T-cell (primary cell): ENCODE results near the gene ANKRD65. TPM values are rescaled to one million over a fixed set of nuclear protein-coding genes. Genes with fewer than 3 reads are reported as not detected.
A peak's percentile ranks its signal among the peaks of the same experiment; 100 is the strongest.
"Not testable (repeated sequence)": the region's sequence is repeated elsewhere in the genome, so short reads cannot be mapped to it uniquely, and the experiment has no call there.

ENCODE experiments used
- ATAC-seq, 4 experiments: fragments of 200-7000 bp in 3 of 4; fragments of 150-1000 bp in 1 of 4; cut with Tn5 transposase; replicated peaks in 1 of 4; 1 replicate in 3 of 4; 2 replicates in 1 of 4; pipeline ENCODE4 v1.10.0; 2021; ENCODE audit warnings: moderate library complexity in 3 of 4, mild to moderate bottlenecking in 2 of 4, moderate number of reproducible peaks in 1 of 4
- CTCF ChIA-PET, 2 donors: fragments of 300-600 bp; sonication (Branson Sonifier 250); formaldehyde crosslinking; loops; one replicate each; lab custom pipeline; 2022; ENCODE audit warnings: antibody characterized with exemption in 2 of 2; lab: Charles Lee
- POLR2A ChIA-PET, 2 donors: fragments of 300-600 bp; sonication (Branson Sonifier 250); formaldehyde crosslinking; loops; one replicate each; lab custom pipeline; 2022; ENCODE audit warnings: antibody characterized with exemption in 2 of 2; lab: Charles Lee
- DNase-seq, 35 experiments: peaks; one replicate each; pipeline versions ENCODE4 v3.0.0 to v3.0.0-alpha.2; 2013 to 2023
- H3K27ac ChIP-seq: one replicate; pipeline ENCODE4 v1.5.1; 2013; ENCODE audit warnings: low read length
- H3K27me3 ChIP-seq, 2 experiments: replicated peaks in 1 of 2; 1 replicate in 1 of 2; 2 replicates in 1 of 2; pipeline versions ENCODE4 v1.6.1 to v1.7.0; 2013; ENCODE audit warnings: low read length in 1 of 2, mixed read lengths in 1 of 2; ENCODE audit not compliant: control insufficient read depth in 2 of 2, insufficient read depth in 2 of 2; ENCODE audit errors: extremely low read depth in 1 of 2
- H3K36me3 ChIP-seq, 2 donors: 1 replicate in 1 of 2; 2 replicates in 1 of 2; pipeline versions ENCODE4 v1.6.1 to v1.7.0; 2013; ENCODE audit warnings: low read length in 1 of 2; ENCODE audit not compliant: control insufficient read depth in 2 of 2, insufficient read depth in 1 of 2; ENCODE audit errors: extremely low read depth in 1 of 2
- H3K4me1 ChIP-seq, 2 experiments: 1 replicate in 1 of 2; 2 replicates in 1 of 2; pipeline versions ENCODE4 v1.6.1 to v1.7.0; 2013; ENCODE audit warnings: low read length in 2 of 2, mixed read lengths in 1 of 2; ENCODE audit not compliant: insufficient read depth in 2 of 2, control insufficient read depth in 1 of 2; ENCODE audit errors: extremely low read depth in 1 of 2
- H3K4me3 ChIP-seq, 2 donors: 1 replicate in 1 of 2; 2 replicates in 1 of 2; pipeline versions ENCODE4 v1.5.1 to v1.7.0; 2013; ENCODE audit warnings: mild to moderate bottlenecking in 2 of 2, low read length in 1 of 2, moderate library complexity in 1 of 2; ENCODE audit not compliant: control insufficient read depth in 1 of 2; ENCODE audit errors: extremely low read depth in 1 of 2
- H3K9me3 ChIP-seq: 2 replicates; pipeline ENCODE4 v1.7.0; 2013
- H3K27ac Mint-ChIP-seq, 2 donors: one replicate each; pipeline ENCODE4 v1.8.0; 2020 to 2021; ENCODE audit warnings: mild to moderate bottlenecking in 2 of 2, mixed read lengths in 2 of 2
- H3K27me3 Mint-ChIP-seq, 2 donors: one replicate each; pipeline ENCODE4 v1.8.0; 2021 to 2022; ENCODE audit warnings: mixed read lengths in 2 of 2
- H3K36me3 Mint-ChIP-seq: one replicate; pipeline ENCODE4 v1.8.0; 2021; ENCODE audit warnings: mixed read lengths
- H3K4me1 Mint-ChIP-seq, 3 donors: one replicate each; pipeline ENCODE4 v1.8.0; 2020 to 2022; ENCODE audit warnings: mixed read lengths in 3 of 3, mild to moderate bottlenecking in 1 of 3
- H3K4me3 Mint-ChIP-seq, 3 donors: one replicate each; pipeline ENCODE4 v1.8.0; 2020 to 2022; ENCODE audit warnings: mild to moderate bottlenecking in 3 of 3, mixed read lengths in 3 of 3, moderate library complexity in 3 of 3
- H3K9me3 Mint-ChIP-seq, 3 donors: one replicate each; pipeline ENCODE4 v1.8.0; 2020 to 2022; ENCODE audit warnings: mixed read lengths in 3 of 3
- WGBS: methylation state at CpG from one replicate; pipeline ENCODE4 v1.1.5; 2013; ENCODE audit warnings: missing lambda C conversion rate; ENCODE audit not compliant: insufficient coverage; 5-methylcytosine and 5-hydroxymethylcytosine counted together
- total RNA-seq, 35 experiments: library from RNA in 6 of 35; stranded (reverse) in 6 of 35; fragments of 120-200 nt in 1 of 35; gene quantifications; one replicate each; pipeline versions ENCODE4 v1.2.1 to v1.2.4 and lab custom pipeline; 2013 to 2026

Gene ANKRD65
- under 1 TPM in 1 of 5 donors, not detected in 4; 0.20 TPM for total RNA-seq
- not detected for total RNA-seq (2013)
- total RNA-seq (lab: John Stamatoyannopoulos, UW) = 0 to 0.37 (median 0) reads per million in 29 experiments

- Mint-ChIP-seq H3K27me3 (peaks cover 7 to 33% of the 10 kb centered on the region in 2 donors), H3K27ac (no peak within 1 kb of the TSS), H3K36me3 (no peaks in the 10 kb centered on the region), H3K9me3 (no peaks in the 10 kb centered on the region), H3K4me1 (peaks cover 0 to 2% (median 0%) of the 10 kb centered on the region in 3 donors), H3K4me3 (peak within 1 kb of the TSS in 1 of 3 donors; percentile 42)
- WGBS = 86% methylated on average over 5 of the region's 18 CpGs
- ChIA-PET CTCF (no interaction called here), POLR2A (no interaction called here)
- H3K27me3 ChIP-seq = peaks cover 0 to 60% of the 10 kb centered on the region in 2 experiments
- peaks cover 0 to 6% of the 10 kb centered on the region in 2 experiments for H3K4me1 ChIP-seq
- no peak within 1 kb of the TSS for H3K27ac ChIP-seq
- DNase-seq = no peak
- H3K9me3 ChIP-seq = no peaks in the 10 kb centered on the region
- no peaks in the 10 kb centered on the region for H3K36me3 ChIP-seq
- no peak within 1 kb of the TSS for H3K4me3 ChIP-seq
- no peak for ATAC-seq
These were observed at the start of gene ANKRD65 for GRCh38 chr1:1421147-1421906. TSS of gene ANKRD65 (minus strand) at chr1:1421276. CDS start at chr1:1421005, 271 bp downstream.

- H3K27ac Mint-ChIP-seq, POLR2A ChIA-PET, ATAC-seq, CTCF ChIA-PET, H3K27me3 Mint-ChIP-seq, H3K27ac ChIP-seq, H3K9me3 ChIP-seq, H3K4me3 Mint-ChIP-seq, H3K36me3 Mint-ChIP-seq, H3K4me3 ChIP-seq, DNase-seq, H3K9me3 Mint-ChIP-seq, H3K36me3 ChIP-seq, H3K27me3 ChIP-seq: not testable (repeated sequence)
- peaks cover 20 to 24% (median 22%) of the 10 kb centered on the region in 3 donors for H3K4me1 Mint-ChIP-seq
- peaks cover 2 to 19% of the 10 kb centered on the region in 2 experiments for H3K4me1 ChIP-seq
- WGBS = 62% methylated on average over 6 of the region's 44 CpGs
These were observed 47.3 kb upstream of the ANKRD65 start for GRCh38 chr1:1468196-1468985.

- Mint-ChIP-seq H3K36me3 (no peaks in the 10 kb centered on the region), H3K9me3 (no peaks in the 10 kb centered on the region), H3K4me3 (no peak overlapping the region), H3K27me3 (peaks cover 0 to 8% of the 10 kb centered on the region in 2 donors), H3K27ac (no peak overlapping the region), H3K4me1 (no peaks in the 10 kb centered on the region)
- Histone ChIP-seq H3K27me3 (peaks cover 0 to 36% of the 10 kb centered on the region in 2 experiments), H3K36me3 (no peaks in the 10 kb centered on the region), H3K4me3 (no peak overlapping the region), H3K9me3 (no peaks in the 10 kb centered on the region), H3K27ac (no peak overlapping the region), H3K4me1 (no peaks in the 10 kb centered on the region)
- DNase-seq (no peak), ATAC-seq (no peak)
- ChIA-PET POLR2A (no interaction called here), CTCF (no interaction called here)
- 79% methylated on average over 3 of the region's 7 CpGs for WGBS
These were observed 42.2 kb upstream of the ANKRD65 start for GRCh38 chr1:1463312-1463711.

- ATAC-seq (peak; percentile 54 to 71 (median 64)), DNase-seq (peak in 1 of 35 experiments; percentile 15)
- peak overlapping the region in 1 of 2 donors; percentile 58 for H3K27ac Mint-ChIP-seq
- Histone ChIP-seq H3K27ac (peak overlapping the region; percentile 18), H3K9me3 (no peaks in the 10 kb centered on the region), H3K27me3 (peaks cover 0 to 38% of the 10 kb centered on the region in 2 experiments), H3K36me3 (no peaks in the 10 kb centered on the region), H3K4me3 (no peak overlapping the region), H3K4me1 (no peaks in the 10 kb centered on the region)
- no peaks in the 10 kb centered on the region for H3K4me1 Mint-ChIP-seq
- WGBS = 69% methylated on average over 25 of the region's 26 CpGs
- ChIA-PET POLR2A (no interaction called here), CTCF (no interaction called here)
- H3K27me3 Mint-ChIP-seq = peaks cover 0 to 8% of the 10 kb centered on the region in 2 donors
- H3K36me3 Mint-ChIP-seq = no peaks in the 10 kb centered on the region
- no peaks in the 10 kb centered on the region for H3K9me3 Mint-ChIP-seq
- peak overlapping the region; percentile 43 to 62 (median 51) for H3K4me3 Mint-ChIP-seq
These were observed 41.4 kb upstream of the ANKRD65 start for GRCh38 chr1:1462318-1462966.

- H3K27ac ChIP-seq = peak overlapping the region; percentile 18
- Mint-ChIP-seq H3K4me3 (peak overlapping the region in 1 of 3 donors; percentile 62), H3K36me3 (no peaks in the 10 kb centered on the region), H3K27me3 (peaks cover 0 to 8% of the 10 kb centered on the region in 2 donors), H3K27ac (no peak overlapping the region), H3K4me1 (no peaks in the 10 kb centered on the region), H3K9me3 (no peaks in the 10 kb centered on the region)
- ChIA-PET CTCF (no interaction called here), POLR2A (no interaction called here)
- H3K4me3 ChIP-seq = no peak overlapping the region
- H3K9me3 ChIP-seq = no peaks in the 10 kb centered on the region
- H3K36me3 ChIP-seq = no peaks in the 10 kb centered on the region
- peaks cover 0 to 38% of the 10 kb centered on the region in 2 experiments for H3K27me3 ChIP-seq
- H3K4me1 ChIP-seq = no peaks in the 10 kb centered on the region
- 60% methylated on average over 14 of the region's 18 CpGs for WGBS
- ATAC-seq (no peak), DNase-seq (no peak)
These were observed 40.7 kb upstream of the ANKRD65 start for GRCh38 chr1:1461721-1462317.
